GM23338 (cell line): ENCODE results near the gene TUBA4B. TPM values are rescaled to one million over a fixed set of nuclear protein-coding genes. Genes with fewer than 3 reads are reported as not detected.

ENCODE experiments used
- ATAC-seq: fragments of 200-7000 bp; cut with Tn5 transposase; 3 replicates; pipeline ENCODE4 v1.9.1; 2020
- DNase-seq: peaks from one replicate; pipeline ENCODE4 v3.0.0-alpha.2; 2015; ENCODE audit warnings: low spot score
- H2AFZ ChIP-seq: fragments of 200-600 bp; sonication (generic); 2 replicates; pipeline ENCODE4 v1.8.0; 2016; ENCODE audit warnings: antibody characterized with exemption, mild to moderate bottlenecking, moderate library complexity
- H3F3A ChIP-seq: fragments of 200-600 bp; sonication (generic); replicated peaks from 2 replicates; pipeline ENCODE4 v1.8.0; 2017; ENCODE audit warnings: antibody characterized with exemption, mixed run types, low read depth
- H3K27ac ChIP-seq: fragments of 200-600 bp; sonication (generic); 2 replicates; pipeline ENCODE4 v1.6.1; 2016; ENCODE audit warnings: low read depth
- H3K27me3 ChIP-seq: fragments of 200-600 bp; sonication (generic); 2 replicates; pipeline ENCODE4 v1.8.0; 2016; ENCODE audit warnings: mild to moderate bottlenecking, mixed run types, moderate library complexity; ENCODE audit not compliant: insufficient read depth
- H3K36me3 ChIP-seq: fragments of 200-600 bp; sonication (generic); 2 replicates; pipeline ENCODE4 v1.8.0; 2016; ENCODE audit warnings: mild to moderate bottlenecking; ENCODE audit not compliant: insufficient read depth
- H3K4me1 ChIP-seq: fragments of 200-600 bp; sonication (generic); 2 replicates; pipeline ENCODE4 v1.8.0; 2016; ENCODE audit warnings: mild to moderate bottlenecking, moderate library complexity; ENCODE audit not compliant: insufficient read depth
- H3K4me2 ChIP-seq: fragments of 200-600 bp; sonication (generic); 2 replicates; pipeline ENCODE4 v1.7.1; 2017; ENCODE audit warnings: mixed run types
- H3K4me3 ChIP-seq: fragments of 200-600 bp; sonication (generic); 2 replicates; pipeline ENCODE4 v1.6.1; 2016; ENCODE audit warnings: mixed run types
- H3K79me2 ChIP-seq: fragments of 200-600 bp; sonication (generic); replicated peaks from 2 replicates; pipeline ENCODE4 v1.8.0; 2017; ENCODE audit warnings: mild to moderate bottlenecking; ENCODE audit not compliant: insufficient read depth
- H3K9me2 ChIP-seq: fragments of 200-600 bp; sonication (generic); 2 replicates; pipeline ENCODE4 v1.8.0; 2017; ENCODE audit not compliant: insufficient read depth
- H4K20me1 ChIP-seq: fragments of 200-600 bp; sonication (generic); replicated peaks from 2 replicates; pipeline ENCODE4 v1.8.0; 2017; ENCODE audit warnings: mild to moderate bottlenecking; ENCODE audit not compliant: insufficient read depth
- H3K27ac Mint-ChIP-seq: 2 replicates; pipeline ENCODE4 v1.8.0; 2020; ENCODE audit warnings: inconsistent platforms, mild to moderate bottlenecking, moderate library complexity, mixed read lengths
- H3K27me3 Mint-ChIP-seq: 3 replicates; pipeline ENCODE4 v1.8.0; 2022; ENCODE audit warnings: low read depth, mild to moderate bottlenecking, moderate library complexity, mixed read lengths, inconsistent platforms; ENCODE audit not compliant: insufficient read depth, poor library complexity
- H3K36me3 Mint-ChIP-seq: 3 replicates; pipeline ENCODE4 v1.8.0; 2021; ENCODE audit warnings: low read depth, mild to moderate bottlenecking, inconsistent platforms, moderate library complexity, mixed read lengths
- H3K4me1 Mint-ChIP-seq: 3 replicates; pipeline ENCODE4 v1.8.0; 2020; ENCODE audit warnings: mild to moderate bottlenecking, inconsistent platforms, mixed read lengths
- H3K4me3 Mint-ChIP-seq: 3 replicates; pipeline ENCODE4 v1.8.0; 2021; ENCODE audit warnings: moderate library complexity, mild to moderate bottlenecking, inconsistent platforms, mixed read lengths
- H3K9me3 Mint-ChIP-seq: 3 replicates; pipeline ENCODE4 v1.8.0; 2020; ENCODE audit warnings: moderate library complexity, mild to moderate bottlenecking, inconsistent platforms, mixed read lengths
- CREB1 ChIP-seq: fragments of 250-450 bp; sonication (Bioruptor Pico); IDR thresholded peaks from 2 replicates; pipeline ENCODE4 v1.5.0; 2020; ENCODE audit warnings: low read depth, mild to moderate bottlenecking, moderate library complexity
- ETS1 ChIP-seq: IDR thresholded peaks from 2 replicates; pipeline ENCODE4 v1.6.1; 2016; ENCODE audit warnings: antibody characterized with exemption
- EZH2 ChIP-seq: fragments of 200-600 bp; sonication (generic); IDR thresholded peaks from one replicate; pipeline ENCODE4 v1.8.0; 2017; ENCODE audit warnings: antibody characterized with exemption, mild to moderate bottlenecking, low read depth; ENCODE audit not compliant: unreplicated experiment
- EZH2phosphoT487 ChIP-seq: fragments of 200-600 bp; sonication (generic); IDR thresholded peaks from one replicate; pipeline ENCODE4 v1.8.1; 2018; ENCODE audit warnings: antibody characterized with exemption; ENCODE audit not compliant: unreplicated experiment
- JUNB ChIP-seq: IDR thresholded peaks from one replicate; pipeline ENCODE4 v1.6.1; 2016; ENCODE audit warnings: antibody characterized with exemption; ENCODE audit not compliant: unreplicated experiment
- POLR2AphosphoS5 ChIP-seq: IDR thresholded peaks from 2 replicates; pipeline ENCODE4 v1.6.1; 2016; ENCODE audit warnings: antibody characterized with exemption, low read depth
- REST ChIP-seq: IDR thresholded peaks from one replicate; pipeline ENCODE4 v1.6.1; 2018; ENCODE audit warnings: antibody characterized with exemption; ENCODE audit not compliant: unreplicated experiment
- STAT1 ChIP-seq: IDR thresholded peaks from one replicate; pipeline ENCODE4 v1.6.1; 2016; ENCODE audit warnings: antibody characterized with exemption; ENCODE audit not compliant: unreplicated experiment
- ZNF114 ChIP-seq: fragments of 250-450 bp; sonication (Bioruptor Pico); IDR thresholded peaks from 2 replicates; pipeline ENCODE4 v1.5.0; 2020; ENCODE audit warnings: mild to moderate bottlenecking, moderate library complexity
- ZNF331 ChIP-seq: fragments of 250-450 bp; sonication (Bioruptor Pico); IDR thresholded peaks from 2 replicates; pipeline ENCODE4 v1.5.0; 2020; ENCODE audit warnings: low read depth, mild to moderate bottlenecking, moderate library complexity
- polyA plus RNA-seq: library from polyadenylated mRNA; unstranded; fragments of >200 nt; fragmentation: Nextera tagmentation; extraction: Ambion mirVana; gene quantifications from 2 replicates; pipeline ENCODE4 v1.2.1, GENCODE V29; 2016
- total RNA-seq: library from RNA; depleted of rRNA; stranded (reverse); fragments of >200 nt; shearing (Covaris generic); gene quantifications from 2 replicates; pipeline ENCODE4 v1.2.3, GENCODE V29; 2014

TUBA4B gene
- total and polyA plus RNA-seq, 2 experiments from 2014 or later: 0.14 TPM; not detected in 1

GRCh38 chr2:219214786-219215185, 38.3 kb upstream of the TUBA4B start:
- Histone ChIP-seq H3K79me2 (no peaks in the 10 kb centered on the region), H3K27ac (no peak overlapping the region), H3K4me3 (no peak overlapping the region), H4K20me1 (no peaks in the 10 kb centered on the region), H3K4me2 (no peak overlapping the region), H3K36me3 (no peaks in the 10 kb centered on the region; the same call in 1 of the 2 replicates), H2AFZ (no peak overlapping the region), H3K4me1 (peaks cover 17% of the 10 kb centered on the region), H3K9me2 (no peaks in the 10 kb centered on the region), H3F3A (peaks cover 7% of the 10 kb centered on the region; the same call in 1 of the 2 replicates), H3K27me3 (no peaks in the 10 kb centered on the region)
- Mint-ChIP-seq H3K4me3 (no peak overlapping the region), H3K36me3 (peaks cover 60% of the 10 kb centered on the region), H3K9me3 (no peaks in the 10 kb centered on the region), H3K27me3 (peaks cover 16% of the 10 kb centered on the region), H3K4me1 (peaks cover 21% of the 10 kb centered on the region), H3K27ac (no peak overlapping the region)
- no peak for TF ChIP-seq EZH2phosphoT487
- no peak for TF ChIP-seq POLR2AphosphoS5
- no peak for TF ChIP-seq CREB1 (CRISPR knock-in tag)
- TF ChIP-seq JUNB: no peak
- DNase-seq (no peak), ATAC-seq (no peak)

- Mint-ChIP-seq H3K4me1 (peaks cover 21% of the 10 kb centered on the region), H3K27ac (peak overlapping the region; percentile 40; the same call in 1 of the 2 replicates), H3K27me3 (peaks cover 17% of the 10 kb centered on the region), H3K4me3 (peak overlapping the region; percentile 46; the same call in 1 of the 3 replicates), H3K9me3 (no peaks in the 10 kb centered on the region), H3K36me3 (peaks cover 51% of the 10 kb centered on the region)
- no peaks in the 10 kb centered on the region; the same call in 1 of the 2 replicates for H3K36me3 ChIP-seq
- H3K9me2 ChIP-seq: no peaks in the 10 kb centered on the region
- H3K79me2 ChIP-seq: no peaks in the 10 kb centered on the region
- peaks cover 17% of the 10 kb centered on the region for H3K4me1 ChIP-seq
- H3K27me3 ChIP-seq: no peaks in the 10 kb centered on the region
- no peak overlapping the region for H3K4me2 ChIP-seq
- no peak overlapping the region for H2AFZ ChIP-seq
- ATAC-seq (no peak), DNase-seq (peak; percentile 54)
- H3K4me3 ChIP-seq: no peak overlapping the region
- no peak overlapping the region for H3K27ac ChIP-seq
- no peaks in the 10 kb centered on the region for H4K20me1 ChIP-seq
- H3F3A ChIP-seq: peaks cover 9% of the 10 kb centered on the region; the same call in 1 of the 2 replicates
- TF ChIP-seq JUNB (no peak), REST (no peak), ETS1 (no peak), POLR2AphosphoS5 (no peak), ZNF331 (CRISPR knock-in tag) (no peak), STAT1 (no peak), EZH2 (no peak), EZH2phosphoT487 (no peak), ZNF114 (CRISPR knock-in tag) (no peak), CREB1 (CRISPR knock-in tag) (no peak)
Measured at GRCh38 chr2:219215871-219216534, 37.0 kb upstream of the TUBA4B start.
